Forelimb muscle (tissue), 1 donor: ENCODE data around the gene HOOK2. TPM values are rescaled to one million over a fixed set of nuclear protein-coding genes. Genes with fewer than 3 reads are reported as not detected.

Experiments used
- DNase-seq: peaks from one replicate; pipeline ENCODE4 v3.0.0-alpha.2; 2013; ENCODE audit warnings: low read depth
- polyA plus RNA-seq: library from polyadenylated mRNA; unstranded; fragments of 120-200 nt; gene quantifications from one replicate; pipeline ENCODE4 v1.2.1, GENCODE V29; 2013; ENCODE audit not compliant: insufficient read length

The HOOK2 gene
- polyA plus RNA-seq, 1 donor: 30.9 TPM

DNA sequence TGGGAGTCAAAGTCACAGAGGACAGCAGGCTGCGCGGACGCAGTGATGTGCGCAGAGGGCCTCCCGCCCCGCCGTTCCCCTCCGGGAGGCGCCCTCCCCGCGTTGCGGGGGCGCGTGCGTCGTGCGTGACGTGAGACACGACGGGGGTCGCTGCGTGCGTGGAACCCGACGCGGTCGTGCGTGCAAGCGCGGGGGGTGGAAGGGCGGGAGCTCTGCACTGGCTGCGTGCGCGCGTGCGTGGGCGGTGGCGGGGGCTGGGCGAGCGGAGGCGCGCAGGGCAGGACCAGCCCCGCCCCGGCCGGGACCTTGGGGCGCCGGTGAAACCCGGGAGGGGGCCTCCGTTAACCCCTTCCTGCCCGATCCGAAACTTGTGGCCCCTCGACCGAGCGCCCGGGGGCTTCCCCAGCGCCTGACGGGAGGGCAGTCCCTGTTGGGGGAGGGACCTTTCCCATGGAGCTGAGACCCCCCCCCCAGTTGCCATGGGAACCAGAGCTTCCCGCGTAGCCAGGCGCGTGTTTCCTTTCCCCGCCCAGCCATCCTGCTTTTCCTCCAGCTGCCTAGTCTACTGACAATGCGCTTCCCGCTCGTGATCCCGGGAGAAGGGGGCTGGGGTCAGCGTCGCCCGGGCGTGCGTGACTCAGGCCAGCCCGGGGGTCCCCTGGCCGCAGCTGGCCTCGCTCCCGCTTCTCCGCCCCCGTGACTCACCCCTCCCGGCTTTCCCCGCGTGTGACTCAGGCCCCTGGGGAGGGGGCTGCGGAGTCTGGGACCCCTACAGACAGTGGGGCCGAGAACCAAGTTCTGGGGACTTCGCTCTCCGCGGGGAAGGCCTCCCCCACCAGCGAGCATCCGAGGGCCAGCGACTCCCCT, 7.3 kb upstream of the HOOK2 start:
- no peak for DNase-seq

DNA sequence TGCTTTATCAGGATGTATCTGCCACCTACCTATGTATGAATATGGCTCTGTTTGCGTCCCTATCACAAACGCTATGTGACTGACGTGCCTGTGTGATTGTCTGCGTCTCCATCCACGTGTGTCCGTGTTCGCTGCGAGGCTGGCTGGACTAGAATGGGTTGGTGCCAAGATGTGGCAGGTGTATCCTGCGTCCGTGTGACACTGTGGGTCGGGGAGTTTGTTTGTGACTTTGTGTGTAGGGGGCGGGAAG, 6.7 kb upstream of the HOOK2 start:
- DNase-seq: no peak

DNA sequence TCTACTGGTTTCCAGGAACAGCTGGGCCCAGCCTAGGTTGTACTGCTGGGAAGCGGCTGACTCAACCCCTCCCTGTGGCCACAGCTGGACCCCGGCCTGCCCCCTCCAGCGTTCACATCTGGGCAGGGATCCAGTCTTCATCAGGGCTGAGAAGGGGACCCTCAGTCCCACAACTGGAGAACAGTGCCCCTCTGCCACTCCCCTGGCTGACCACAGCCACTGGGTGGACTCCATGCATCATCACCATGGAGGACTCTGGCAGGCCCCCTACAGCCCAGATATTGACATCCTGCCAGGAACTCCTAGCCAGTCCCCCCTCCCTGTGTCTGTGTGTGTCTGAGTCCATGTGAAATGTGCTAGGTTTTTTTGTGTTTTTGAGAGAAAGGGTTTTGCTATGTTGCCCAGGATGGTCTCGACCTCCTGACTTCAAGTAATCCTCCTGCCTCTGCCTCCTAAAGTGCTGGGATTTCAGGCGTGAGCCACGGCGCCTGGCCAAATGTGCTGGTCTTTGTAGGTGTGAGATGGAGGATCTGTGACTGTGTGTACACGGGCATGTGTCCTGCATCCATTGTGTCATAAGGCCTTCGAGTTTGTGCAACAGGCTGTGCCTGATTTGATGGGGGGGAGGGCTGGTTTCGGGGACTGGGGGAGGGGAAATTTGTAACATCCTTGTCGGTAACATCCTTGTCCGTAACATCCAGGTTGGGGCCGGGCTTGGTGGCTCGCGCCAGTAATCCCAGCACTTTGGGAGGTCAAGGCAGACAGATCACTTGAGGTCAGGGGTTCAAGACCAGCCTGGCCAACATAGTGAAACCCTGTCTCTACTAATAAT, 4.0 kb upstream of the HOOK2 start:
- no peak for DNase-seq

- no peak for DNase-seq
Observed at GRCh38 chr19:12778905-12779161, 3.5 kb upstream of the HOOK2 start.

DNA sequence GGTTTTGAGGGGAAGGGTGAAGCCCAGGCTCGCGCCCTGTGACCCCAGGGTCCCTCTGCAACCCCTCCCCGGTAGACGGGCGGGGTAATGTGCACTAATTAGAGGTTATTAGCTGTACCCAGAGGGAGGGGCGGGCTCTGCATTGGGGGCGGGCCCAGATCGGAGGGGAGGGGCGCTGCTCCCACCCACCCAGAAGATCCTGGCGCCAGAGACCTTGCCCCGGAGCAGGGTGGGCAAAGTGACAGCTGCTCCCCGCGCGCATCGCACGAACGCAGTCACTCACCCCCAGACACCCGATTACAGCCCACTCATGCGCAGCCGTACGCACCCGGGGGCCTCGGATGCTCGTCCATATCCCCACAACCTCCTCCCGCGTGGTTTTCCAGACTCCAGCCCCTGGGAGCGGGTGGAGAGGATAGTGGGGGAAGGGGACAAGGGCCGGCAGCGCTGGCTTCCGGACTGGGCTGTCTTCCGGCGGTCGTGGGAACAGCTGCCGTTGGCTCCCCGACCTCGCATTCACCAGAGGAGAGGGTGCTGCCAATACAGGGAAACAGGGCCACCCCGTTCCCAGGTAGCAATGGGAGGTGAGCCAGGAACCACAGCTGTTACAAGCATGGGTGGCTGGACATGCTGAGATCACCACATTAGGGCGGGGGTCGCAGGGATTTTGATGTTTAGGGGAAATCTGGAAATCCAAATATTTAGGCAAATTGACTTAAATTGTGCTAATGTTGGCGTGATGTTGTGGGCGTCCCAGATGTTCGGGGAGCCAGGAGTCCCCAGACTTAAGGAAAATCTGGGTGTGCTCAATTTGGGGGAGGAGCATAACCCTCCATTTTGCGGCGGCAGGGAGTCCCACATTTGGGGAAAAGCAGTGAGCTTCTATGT, 2.9 kb upstream of the HOOK2 start:
- no peak for DNase-seq

GRCh38 chr19:12777217-12778016, 2.1 kb upstream of the HOOK2 start:
- DNase-seq: no peak

DNA sequence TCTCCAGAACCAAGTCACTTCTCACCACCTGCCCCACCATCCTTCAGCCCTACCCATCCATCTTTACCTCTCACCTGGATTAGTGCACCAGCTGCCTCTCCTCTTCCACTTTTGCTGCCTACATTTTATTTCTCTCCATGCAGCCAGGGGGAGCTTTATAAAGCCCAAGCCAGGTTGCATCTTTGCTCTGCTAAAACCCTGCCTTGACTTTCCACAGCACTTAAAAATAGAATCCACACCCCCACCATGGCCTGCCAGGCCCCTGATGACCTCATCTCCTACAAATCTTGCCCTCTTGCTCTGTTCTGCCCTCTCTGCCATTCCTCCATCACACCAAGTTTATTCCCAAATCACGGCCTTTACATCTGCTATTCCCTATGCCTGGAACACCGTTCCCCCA, 1.8 kb downstream of the HOOK2 start:
- no peak for DNase-seq

DNA sequence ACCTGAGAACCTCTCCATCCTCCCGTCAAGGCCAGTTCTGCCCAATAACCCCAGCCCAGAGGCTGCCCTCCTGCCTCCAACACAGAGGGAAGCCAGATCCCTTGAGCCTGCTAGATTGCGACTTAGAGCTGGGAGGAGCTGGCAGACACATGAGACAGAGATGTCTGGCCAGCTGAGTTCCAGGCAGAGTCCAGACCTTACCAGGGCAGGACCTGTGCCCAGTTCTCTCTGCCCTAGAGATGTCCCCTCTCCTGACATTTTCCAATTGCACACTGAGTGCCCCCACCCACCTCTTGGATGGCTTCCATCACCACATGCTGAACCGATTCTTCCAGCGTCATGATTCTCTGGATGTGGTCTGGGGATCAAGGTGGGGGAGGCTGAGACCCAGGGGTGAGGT, 3.0 kb downstream of the HOOK2 start:
- DNase-seq: no peak

DNA sequence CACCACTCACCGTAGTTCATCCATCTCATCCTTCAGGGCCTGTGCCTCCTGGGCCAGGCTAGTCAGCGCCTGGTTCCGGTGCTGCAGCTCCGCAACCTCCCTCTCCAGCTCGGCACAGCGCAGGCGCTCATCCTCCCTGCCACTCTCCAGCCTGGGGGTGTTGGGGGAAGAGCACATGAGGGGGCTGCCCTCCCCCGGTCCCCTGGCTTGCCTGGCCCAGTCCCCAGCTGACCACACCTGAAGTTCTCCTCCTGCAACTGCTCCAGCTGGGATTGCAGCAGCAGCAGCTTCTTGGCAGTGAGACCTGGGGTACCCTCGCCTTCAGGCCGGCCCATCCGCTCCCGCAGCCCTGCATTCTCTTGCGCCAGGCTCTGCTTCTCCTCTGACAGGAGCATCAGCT, 4.4 kb downstream of the HOOK2 start:
- DNase-seq: no peak

- DNase-seq: no peak
Observed at GRCh38 chr19:12769689-12770088, 5.7 kb downstream of the HOOK2 start.

- no peak for DNase-seq
Observed at GRCh38 chr19:12767666-12768065, 7.7 kb downstream of the HOOK2 start.

GRCh38 chr19:12767150-12767549, 8.2 kb downstream of the HOOK2 start:
- DNase-seq: no peak

GRCh38 chr19:12766051-12766521, 9.3 kb downstream of the HOOK2 start:
- no peak for DNase-seq

- DNase-seq: no peak
Observed at GRCh38 chr19:12764698-12765097, 10.7 kb downstream of the HOOK2 start.

DNA sequence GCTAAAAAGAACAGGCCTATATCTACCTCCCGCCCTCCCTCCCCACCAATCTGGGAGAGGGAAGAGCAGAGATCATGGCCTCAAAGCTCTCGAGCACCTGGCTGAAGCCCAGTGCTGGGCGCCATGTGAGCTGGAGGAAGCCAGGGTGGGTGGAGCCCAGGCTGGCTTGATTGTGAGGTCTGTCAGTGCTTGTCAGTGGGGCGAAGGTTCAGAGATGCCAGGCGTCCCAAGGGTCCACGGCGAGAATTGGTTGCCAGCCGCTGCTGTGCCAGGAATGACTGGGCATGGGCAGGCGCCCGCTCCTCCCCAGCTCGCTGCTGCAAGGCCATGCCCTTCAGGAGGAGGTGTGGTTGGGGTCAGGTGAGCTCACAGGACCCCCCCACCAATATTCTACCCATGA, 12.3 kb downstream of the HOOK2 start:
- no peak for DNase-seq

GRCh38 chr19:12759686-12760085, 15.7 kb downstream of the HOOK2 start:
- no peak for DNase-seq

DNA sequence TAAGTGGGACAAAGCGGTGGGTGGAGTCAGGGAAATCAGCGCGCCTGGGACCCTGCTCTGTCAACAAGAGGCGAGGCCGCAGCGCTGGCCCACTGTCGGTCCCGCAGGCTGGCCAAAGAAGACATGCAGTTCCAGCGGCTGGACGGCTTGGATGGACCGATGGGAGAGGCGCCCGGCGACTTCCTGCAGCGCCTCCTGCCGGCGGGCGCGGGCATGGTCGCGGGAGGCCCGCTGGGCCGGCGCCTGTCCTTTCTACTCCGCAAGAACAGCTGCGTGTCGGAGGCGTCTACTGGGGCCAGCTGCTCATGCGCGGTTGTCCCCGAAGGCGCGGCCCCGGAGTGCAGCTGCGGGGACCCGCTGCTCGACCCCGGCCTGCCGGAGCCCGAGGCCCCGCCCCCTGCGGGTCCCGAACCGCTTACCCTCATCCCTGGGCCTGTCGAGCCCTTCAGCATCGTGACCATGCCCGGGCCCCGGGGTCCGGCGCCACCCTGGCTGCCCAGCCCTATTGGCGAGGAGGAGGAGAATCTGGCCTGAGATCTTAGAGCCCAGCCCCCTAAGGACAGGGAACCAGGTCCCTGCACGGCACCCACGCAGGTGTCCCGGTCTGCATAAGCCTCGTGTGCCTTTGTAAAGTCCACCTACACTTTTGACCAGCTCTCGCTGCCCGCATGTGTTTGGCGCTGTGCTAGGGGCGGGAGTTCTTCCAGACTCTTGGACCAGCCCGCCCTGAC, 17.6 kb downstream of the HOOK2 start:
- DNase-seq: no peak

DNA sequence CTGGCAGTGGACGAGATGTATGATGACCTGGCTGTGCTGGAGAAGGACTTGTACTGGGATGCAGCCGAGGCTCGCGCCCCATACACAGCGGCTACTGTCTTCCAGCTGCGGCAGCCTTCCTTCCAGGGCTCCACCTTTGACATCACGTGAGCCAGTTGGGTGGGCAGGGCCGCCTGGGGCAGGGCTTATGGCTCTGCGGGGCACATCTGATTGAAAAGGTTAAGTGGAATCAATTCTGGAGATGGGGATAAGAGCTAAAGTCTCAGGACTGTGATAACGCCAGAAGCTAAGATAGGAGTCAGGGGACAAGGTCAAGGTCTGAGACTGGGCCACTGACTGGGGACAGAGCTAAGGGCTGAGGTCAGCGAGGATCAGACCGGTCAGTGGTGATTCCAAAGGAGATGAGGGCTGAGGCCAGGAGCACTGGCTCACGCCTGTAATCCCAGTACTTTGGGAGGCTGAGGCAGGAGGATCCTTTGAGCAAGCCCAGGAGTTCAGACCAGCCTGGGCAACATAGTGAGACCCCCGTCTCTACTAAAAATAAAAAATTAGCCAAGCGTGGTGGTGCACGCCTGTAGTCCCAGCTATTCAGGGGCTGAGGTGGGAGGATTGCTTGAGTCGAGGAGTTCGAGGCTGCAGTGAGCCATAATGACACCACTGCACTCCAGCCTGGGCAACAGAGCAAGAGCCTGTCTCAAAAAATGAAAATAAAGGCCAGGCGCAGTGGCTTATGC, 19.0 kb downstream of the HOOK2 start:
- no peak for DNase-seq

DNA sequence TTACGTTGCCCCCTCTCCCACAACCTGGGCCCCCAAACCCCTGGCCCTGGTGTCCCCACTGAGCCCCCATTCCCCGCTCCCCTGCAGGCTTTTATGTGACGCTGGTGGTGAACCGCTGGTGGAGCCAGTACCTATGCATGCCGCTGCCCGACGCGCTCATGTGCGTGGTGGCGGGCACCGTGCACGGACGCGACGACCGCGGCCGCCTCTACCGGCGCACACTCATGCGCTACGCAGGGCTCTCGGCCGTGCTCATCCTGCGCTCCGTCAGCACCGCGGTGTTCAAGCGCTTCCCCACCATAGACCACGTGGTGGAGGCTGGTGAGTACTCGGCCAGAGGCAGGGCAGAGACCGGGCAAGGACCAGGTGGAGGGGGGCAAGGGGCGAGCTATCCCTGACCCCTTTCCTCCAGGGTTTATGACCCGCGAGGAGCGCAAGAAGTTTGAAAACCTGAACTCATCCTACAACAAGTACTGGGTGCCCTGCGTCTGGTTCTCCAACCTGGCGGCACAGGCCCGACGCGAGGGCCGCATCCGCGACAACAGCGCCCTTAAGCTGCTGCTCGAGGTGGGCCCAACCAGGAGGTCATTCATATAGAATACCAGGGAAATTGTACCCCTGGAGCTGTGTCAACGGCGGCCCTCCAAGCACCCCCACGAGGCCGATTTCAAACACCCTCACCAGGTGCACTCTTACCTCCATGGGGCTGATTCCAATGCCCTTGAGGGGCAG, 20.7 kb downstream of the HOOK2 start:
- no peak for DNase-seq
